GM19467 (cell line): ENCODE results near the gene METTL13.

ENCODE experiments used
- ATAC-seq: cut with Tn5 transposase; IDR thresholded peaks from one replicate; pipeline ENCODE4 v1.9.1; 2021; ENCODE audit warnings: mild to moderate bottlenecking, moderate library complexity; ENCODE audit not compliant: unreplicated experiment

METTL13 gene

GRCh38 chr1:171781176-171781875 is at the start of gene METTL13:
TSS of gene METTL13 (plus strand) at chr1:171781660. CDS start at chr1:171781968, 308 bp downstream.
- peak; percentile 99 for ATAC-seq

DNA sequence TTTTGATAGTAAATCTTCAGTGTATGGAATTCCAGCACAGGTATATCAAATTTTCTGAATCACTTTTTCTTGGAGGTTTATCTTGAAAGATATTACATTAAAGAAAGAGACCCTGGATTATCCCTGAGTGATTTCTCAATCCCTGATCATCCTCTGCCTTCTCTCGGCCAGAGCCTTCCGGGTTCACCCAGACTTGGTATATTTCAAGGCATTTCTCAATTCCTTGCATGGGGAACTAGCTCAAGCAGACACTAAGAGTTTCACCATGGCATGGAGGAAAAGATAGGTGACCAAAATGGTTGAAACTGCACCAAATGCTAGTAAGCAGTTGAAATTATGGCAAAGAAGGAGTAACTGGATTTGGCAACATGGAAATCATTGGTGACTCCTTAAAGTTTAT is 45.3 kb upstream of the METTL13 start:
- ATAC-seq, result no peak

- ATAC-seq, result no peak
Measured at GRCh38 chr1:171738911-171739310, 42.5 kb upstream of the METTL13 start.

DNA sequence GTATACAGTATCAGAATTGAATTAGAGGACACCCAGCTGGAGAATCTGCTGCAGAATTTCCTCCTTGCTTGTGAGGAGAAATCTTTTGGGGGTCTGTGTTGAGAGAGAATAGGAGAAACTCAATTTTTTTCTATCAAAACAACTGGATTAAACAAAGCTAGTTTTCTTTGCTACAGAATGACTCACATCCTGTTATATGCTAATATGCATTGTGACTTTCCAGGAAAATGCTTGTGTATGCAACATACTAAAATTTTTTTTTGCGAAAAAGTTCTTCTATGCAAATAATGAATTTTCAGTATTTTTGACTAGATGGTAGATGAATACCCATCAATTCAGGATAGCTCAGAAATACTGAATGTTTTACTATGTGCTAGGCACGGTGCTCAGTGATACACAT is 41.8 kb upstream of the METTL13 start:
- no peak for ATAC-seq

DNA sequence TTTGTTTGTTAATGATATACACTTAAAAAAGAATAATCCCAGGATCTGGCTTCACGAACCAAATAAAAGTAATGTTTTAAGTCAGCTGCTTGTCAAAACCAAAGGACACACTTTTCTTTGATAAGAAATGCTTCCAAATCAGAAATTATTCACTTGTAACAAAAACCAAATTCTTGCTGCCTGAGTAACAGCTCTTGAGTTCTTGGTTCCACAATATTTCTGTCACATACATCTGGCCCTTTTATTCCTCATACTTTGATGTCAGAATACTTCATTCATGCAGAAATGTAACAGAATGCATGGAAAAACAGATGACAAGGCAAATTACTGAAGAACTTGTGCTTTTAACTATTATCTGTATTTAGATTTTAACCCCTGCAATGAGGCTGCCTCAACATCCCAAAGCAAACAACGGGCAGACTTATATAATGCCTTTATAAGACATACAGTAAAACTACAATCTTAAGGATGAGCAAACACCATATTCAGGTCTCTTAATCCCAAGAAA is 41.0 kb upstream of the METTL13 start:
- ATAC-seq, result no peak

DNA sequence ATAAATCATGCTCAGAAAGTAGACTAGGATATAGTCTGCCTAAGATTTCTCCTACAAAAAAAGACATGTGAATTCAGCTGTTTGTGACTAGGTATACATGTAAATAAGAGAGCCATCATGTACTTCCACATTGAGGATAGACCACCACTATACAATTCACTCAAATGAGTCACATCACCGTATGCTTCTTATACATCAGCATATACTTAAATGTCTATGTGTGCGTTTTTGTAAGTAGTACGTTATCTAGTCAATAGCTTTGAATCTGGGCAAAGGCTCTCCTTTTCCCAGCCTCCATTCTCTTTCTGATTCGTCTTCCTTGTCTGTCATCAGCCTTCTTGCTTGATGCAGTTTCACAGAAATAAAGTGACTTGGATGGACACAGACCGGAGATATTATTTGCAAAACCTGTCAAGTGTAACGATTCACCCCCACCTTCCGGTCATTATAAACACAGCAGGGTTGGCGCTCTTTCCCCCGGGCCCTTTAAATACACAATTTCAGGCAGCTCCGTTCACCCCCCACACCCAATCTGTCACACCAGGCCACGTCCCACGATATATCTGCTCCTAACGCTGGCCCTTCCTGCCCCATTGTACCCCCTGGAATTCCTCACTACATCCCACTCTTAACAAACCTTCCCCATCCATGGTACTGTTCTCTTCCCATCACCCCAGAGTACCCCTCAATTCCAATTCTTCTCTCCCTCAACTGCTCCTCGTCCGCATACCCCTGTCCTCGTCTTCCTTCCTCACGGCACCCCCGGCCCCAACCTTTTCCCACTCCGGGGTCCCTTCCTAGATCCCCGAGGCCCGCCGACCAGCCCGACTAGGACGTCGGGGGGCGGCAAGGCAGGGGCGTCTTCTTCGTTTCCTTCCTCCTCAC is 40.2 kb upstream of the METTL13 start:
- no peak for ATAC-seq

DNA sequence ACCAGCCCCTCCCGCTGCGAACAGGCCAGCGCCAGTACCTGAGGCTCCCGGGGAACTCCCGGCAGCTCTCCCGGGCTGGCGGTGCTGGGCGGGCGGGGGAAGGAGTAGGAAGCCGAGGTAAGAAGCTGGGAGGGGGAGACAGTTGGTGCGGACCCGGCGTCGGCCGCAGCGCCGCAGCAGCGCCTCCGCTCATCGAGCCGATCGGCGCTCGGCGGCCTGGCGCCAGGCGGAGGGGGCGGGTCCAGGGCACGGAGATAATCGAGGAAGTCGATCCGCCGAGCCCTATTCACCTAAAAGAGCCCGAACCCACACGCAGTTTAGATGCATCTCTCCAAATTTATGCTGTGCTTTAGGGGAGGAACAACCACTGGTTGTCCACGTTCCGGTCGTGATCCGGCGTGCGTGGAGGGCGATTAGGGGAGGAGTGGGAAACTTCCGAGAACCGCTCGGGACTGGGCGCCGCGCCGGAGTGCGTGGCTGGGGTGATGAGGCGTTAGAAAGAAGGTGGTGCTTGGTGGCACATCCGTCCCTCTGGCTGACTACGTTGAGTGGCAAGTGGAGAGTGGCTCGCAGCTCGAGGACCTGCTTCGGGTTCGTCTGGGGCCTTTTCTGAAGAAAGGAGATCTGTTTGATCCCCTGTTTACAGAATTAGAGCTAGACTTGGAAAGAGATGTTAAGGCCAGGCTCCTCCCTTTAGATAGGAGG is 39.4 kb upstream of the METTL13 start, which contains the start of gene VAMP4:
Gene VAMP4 (minus strand): TSS at position 194 of the 705 bp plus-strand sequence. CDS start 3,651 bp downstream, outside the sequence.
- peak; percentile 94 for ATAC-seq

DNA sequence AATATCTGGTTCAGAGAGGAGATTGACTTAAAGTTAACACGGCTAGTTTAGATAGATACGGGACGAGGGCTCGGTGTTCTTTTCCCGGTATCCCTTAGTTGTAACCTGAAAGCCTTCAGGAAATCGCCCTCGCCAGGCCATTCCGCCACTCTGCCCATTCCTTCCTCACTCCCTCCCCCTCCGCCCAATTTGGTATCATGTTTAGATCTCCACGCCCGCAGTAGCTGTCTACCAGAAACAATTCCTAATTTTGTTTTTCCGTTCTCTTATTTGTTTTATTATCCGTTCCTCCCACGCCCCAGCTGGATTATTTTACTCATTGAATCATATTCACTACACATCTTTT is 38.9 kb upstream of the METTL13 start:
- no peak for ATAC-seq

DNA sequence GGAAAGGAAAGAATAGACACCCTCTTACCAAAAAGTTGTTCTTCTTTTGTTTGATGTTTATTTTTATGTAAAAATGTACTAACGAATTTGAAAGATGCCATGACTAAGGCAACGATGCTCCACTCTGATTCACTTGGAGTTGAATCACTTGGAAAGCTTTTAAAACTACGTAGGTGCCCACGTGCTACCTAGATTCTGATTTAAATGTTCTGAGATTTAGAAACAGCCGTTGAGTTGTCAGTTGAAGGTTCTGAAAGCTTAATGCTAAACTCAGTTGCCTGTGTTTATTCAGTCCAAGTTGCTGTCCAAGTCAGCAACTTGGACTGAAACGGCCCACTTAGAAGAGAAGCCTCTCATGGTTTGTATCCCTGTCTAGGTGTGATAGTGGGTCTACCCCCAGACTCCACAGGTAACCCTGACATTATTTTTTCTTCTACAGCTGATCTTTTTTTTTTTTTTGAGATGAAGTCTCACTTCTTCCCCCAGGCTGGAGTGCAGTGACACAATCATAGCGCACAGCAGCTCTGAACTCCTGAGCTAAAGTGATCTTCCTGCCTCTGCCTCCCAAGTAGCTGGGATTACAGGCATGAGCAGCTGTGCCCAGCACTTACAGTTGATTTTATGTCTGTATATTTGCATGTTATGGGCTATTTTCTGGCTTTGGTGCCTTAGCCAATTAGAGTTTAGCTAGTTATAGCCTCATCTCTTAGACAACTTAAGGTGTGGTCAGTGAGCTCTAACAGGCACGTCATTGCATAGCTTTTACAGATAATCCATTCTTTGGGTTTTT is 38.2 kb upstream of the METTL13 start:
- ATAC-seq, result no peak

- no peak for ATAC-seq
Measured at GRCh38 chr1:171744986-171745385, 36.5 kb upstream of the METTL13 start.

DNA sequence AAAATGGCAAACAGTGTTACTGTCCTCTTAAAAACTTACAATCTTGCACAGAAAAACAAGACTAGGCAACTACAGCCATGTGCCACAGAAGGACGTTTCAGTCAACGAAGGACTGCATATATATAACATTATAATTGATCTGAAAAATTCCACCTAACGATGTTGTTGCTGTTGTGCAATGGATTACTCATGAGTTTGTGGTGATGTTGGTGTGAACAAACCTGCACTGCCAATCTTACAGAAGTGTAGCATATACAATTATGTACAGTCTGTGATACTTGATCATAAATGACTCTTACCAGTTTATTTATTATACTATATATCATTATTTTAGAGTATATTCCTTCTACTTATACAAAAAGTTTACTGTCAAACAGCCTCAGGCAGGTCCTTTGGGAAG is 32.8 kb upstream of the METTL13 start:
- ATAC-seq, result no peak

DNA sequence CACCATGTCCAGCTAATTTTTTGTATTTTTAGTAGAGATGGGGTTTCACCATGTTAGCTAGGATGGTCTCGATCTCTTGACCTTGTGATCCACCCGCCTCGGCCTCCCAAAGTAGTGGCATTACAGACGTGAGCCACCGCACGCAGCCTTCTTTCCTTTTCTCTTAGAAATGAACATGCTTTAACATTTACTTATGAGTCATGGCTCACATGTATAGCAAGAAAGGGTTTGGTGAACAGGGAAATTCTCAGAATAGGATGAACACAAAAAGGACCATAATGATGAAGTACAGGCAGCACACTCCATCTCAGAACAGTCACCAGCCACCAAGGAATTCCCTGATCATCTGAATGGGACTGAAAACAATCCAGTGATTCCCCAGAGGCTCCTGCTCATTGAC is 30.2 kb upstream of the METTL13 start:
- ATAC-seq, result no peak

- no peak for ATAC-seq
Measured at GRCh38 chr1:171753182-171753581, 28.3 kb upstream of the METTL13 start.

DNA sequence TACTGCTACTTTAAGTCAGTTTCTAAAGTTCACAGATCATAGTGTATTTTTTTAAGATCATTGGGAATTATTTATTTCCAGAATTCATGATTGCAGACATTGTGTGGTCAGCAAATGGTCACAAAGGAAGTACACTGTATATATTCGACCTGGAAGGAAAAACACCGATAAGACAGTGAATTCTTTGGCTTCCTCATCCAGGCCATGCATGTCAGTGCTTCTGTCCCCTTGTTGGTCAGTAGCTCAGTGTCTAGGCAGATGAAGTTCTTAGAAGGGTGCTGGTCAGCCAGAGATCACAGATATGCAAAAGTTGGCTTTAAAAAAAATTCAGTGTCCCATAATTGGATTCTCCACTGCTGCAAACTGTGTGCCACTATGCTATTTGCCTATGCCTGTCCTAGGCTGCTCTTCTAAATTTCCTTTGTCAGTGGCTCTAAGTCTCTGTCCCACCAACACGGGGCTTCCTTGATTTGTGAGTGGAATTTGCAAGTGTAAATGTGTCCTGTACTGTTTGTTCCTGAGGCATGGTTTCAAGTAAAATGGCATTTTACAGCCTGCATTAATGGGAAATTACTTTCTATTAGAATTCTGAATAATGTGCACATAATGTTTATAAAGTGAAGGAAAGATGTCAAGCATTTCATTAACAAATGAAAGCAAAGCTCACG is 27.6 kb upstream of the METTL13 start:
- no peak for ATAC-seq

DNA sequence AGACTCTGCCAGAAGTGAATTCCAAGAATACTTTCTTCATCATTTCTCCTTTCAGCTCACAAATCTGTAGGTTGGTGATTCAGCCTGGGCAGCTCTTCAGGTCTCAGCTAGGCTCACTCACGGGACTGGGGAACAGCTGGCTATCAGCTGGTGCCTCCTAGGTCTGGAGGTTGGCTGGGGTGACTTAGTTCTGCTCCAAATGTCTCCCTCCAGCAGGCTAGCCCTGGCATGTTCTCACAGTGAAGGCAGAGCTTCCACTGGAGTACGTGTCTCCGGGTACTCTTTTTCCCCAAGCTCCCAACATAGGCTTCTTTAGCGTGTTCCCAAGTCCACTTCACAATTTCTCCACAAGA is 27.1 kb upstream of the METTL13 start:
- no peak for ATAC-seq

- ATAC-seq, result no peak
Measured at GRCh38 chr1:171754971-171755370, 26.5 kb upstream of the METTL13 start.

GRCh38 chr1:171756856-171757255 is 24.6 kb upstream of the METTL13 start:
- ATAC-seq, result no peak

GRCh38 chr1:171758011-171758410 is 23.4 kb upstream of the METTL13 start:
- no peak for ATAC-seq

GRCh38 chr1:171762143-171762563 is 19.3 kb upstream of the METTL13 start:
- ATAC-seq, result no peak

DNA sequence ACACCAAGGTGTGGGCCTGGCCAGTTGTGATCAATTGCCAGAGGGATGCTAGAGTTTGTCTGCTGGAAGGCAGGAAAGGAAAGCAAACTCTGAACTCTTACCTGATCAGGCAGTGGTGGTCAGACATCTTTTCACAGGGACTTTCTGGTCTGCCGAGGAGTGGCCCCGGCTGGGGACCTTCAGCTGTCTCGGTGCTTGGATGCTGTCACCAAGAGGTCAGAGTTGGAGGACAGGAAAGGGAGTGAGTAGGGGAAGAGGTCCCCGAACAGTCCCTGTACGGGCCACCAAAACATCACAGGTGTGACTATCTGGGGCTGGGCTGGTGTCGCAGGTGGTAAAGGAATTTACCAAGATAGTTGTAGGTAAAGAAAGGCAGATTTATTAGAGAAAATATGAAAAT is 17.7 kb upstream of the METTL13 start:
- no peak for ATAC-seq
